SK-N-SH treated with all-trans-retinoic acid at 6 μM for 48 hours (cell line): ENCODE results near the gene MT1G.

ENCODE experiments used
- ATAC-seq: fragments of 200-7000 bp; cut with Tn5 transposase; 3 replicates; pipeline ENCODE4 v1.9.1; 2020; ENCODE audit warnings: mild to moderate bottlenecking, moderate library complexity
- ARNTL ChIP-seq: fragments of 450-650 bp; formaldehyde crosslinking; IDR thresholded peaks from 2 replicates; pipeline ENCODE4 v1.5.0; 2020; ENCODE audit warnings: low read depth, mild to moderate bottlenecking, moderate library complexity, borderline replicate concordance
- BACH2 ChIP-seq: fragments of 250-450 bp; sonication (Bioruptor Pico); IDR thresholded peaks from 2 replicates; pipeline ENCODE4 v1.9.0; 2021; ENCODE audit warnings: mild to moderate bottlenecking, borderline replicate concordance
- CREB5 ChIP-seq: fragments of 250-450 bp; sonication (Bioruptor Pico); IDR thresholded peaks from 2 replicates; pipeline ENCODE4 v1.5.1; 2020; ENCODE audit warnings: low read depth, mild to moderate bottlenecking, moderate library complexity
- CSDC2 ChIP-seq: fragments of 250-450 bp; sonication (Bioruptor Pico); IDR thresholded peaks from 2 replicates; pipeline ENCODE4 v1.5.0; 2020; ENCODE audit warnings: mild to moderate bottlenecking, moderate library complexity
- ESRRG ChIP-seq: fragments of 250-450 bp; sonication (Bioruptor Pico); IDR thresholded peaks from 2 replicates; pipeline ENCODE4 v1.6.1; 2021; ENCODE audit warnings: mild to moderate bottlenecking
- GLIS3 ChIP-seq: fragments of 250-450 bp; sonication (Bioruptor Pico); IDR thresholded peaks from 2 replicates; pipeline ENCODE4 v1.5.0; 2020; ENCODE audit warnings: mild to moderate bottlenecking, moderate library complexity
- ISL1 ChIP-seq: fragments of 250-450 bp; sonication (Bioruptor Pico); IDR thresholded peaks from 2 replicates; pipeline ENCODE4 v2.1.2; 2022; ENCODE audit warnings: mild to moderate bottlenecking, moderate library complexity
- OSR1 ChIP-seq: fragments of 250-450 bp; sonication (Bioruptor Pico); IDR thresholded peaks from 2 replicates; pipeline ENCODE4 v1.8.0; 2022; ENCODE audit warnings: moderate library complexity, mild to moderate bottlenecking, inconsistent platforms
- PATZ1 ChIP-seq: fragments of 250-450 bp; sonication (Bioruptor Pico); IDR thresholded peaks from 2 replicates; pipeline ENCODE4 v1.8.0; 2020; ENCODE audit warnings: mild to moderate bottlenecking, moderate library complexity, borderline replicate concordance
- POU6F1 ChIP-seq: fragments of 250-450 bp; sonication (Bioruptor Pico); IDR thresholded peaks from 2 replicates; pipeline ENCODE4 v1.8.0; 2021; ENCODE audit warnings: low read depth, mild to moderate bottlenecking, moderate library complexity, borderline replicate concordance
- PPARA ChIP-seq: fragments of 250-450 bp; sonication (Bioruptor Pico); IDR thresholded peaks from 2 replicates; pipeline ENCODE4 v1.5.0; 2020; ENCODE audit warnings: mild to moderate bottlenecking, borderline replicate concordance
- RARB ChIP-seq: fragments of 250-450 bp; sonication (Bioruptor Pico); IDR thresholded peaks from 2 replicates; pipeline ENCODE4 v1.8.0; 2021; ENCODE audit warnings: mild to moderate bottlenecking, moderate library complexity
- SNAI2 ChIP-seq: fragments of 250-450 bp; sonication (Bioruptor Pico); IDR thresholded peaks from 2 replicates; pipeline ENCODE4 v1.5.0; 2020; ENCODE audit warnings: mild to moderate bottlenecking, moderate library complexity
- TCF4 ChIP-seq: fragments of 250-450 bp; sonication (Bioruptor Pico); IDR thresholded peaks from 2 replicates; pipeline ENCODE4 v1.8.0; 2021; ENCODE audit warnings: mild to moderate bottlenecking, moderate library complexity, borderline replicate concordance
- TOX ChIP-seq: fragments of 250-450 bp; sonication (Bioruptor Pico); IDR thresholded peaks from 2 replicates; pipeline ENCODE4 v1.8.0; 2021; ENCODE audit warnings: mild to moderate bottlenecking, moderate library complexity, borderline replicate concordance
- TSHZ2 ChIP-seq: fragments of 250-450 bp; sonication (Bioruptor Pico); IDR thresholded peaks from 2 replicates; pipeline ENCODE4 v1.5.0; 2020; ENCODE audit warnings: mild to moderate bottlenecking, moderate library complexity
- ZC3H10 ChIP-seq: fragments of 250-450 bp; sonication (Bioruptor Pico); IDR thresholded peaks from 2 replicates; pipeline ENCODE4 v1.5.1; 2021; ENCODE audit warnings: mild to moderate bottlenecking, moderate library complexity
- ZFP3 ChIP-seq: fragments of 250-450 bp; sonication (Bioruptor Pico); IDR thresholded peaks from 2 replicates; pipeline ENCODE4 v1.5.0; 2020; ENCODE audit warnings: mild to moderate bottlenecking, moderate library complexity
- ZFP30 ChIP-seq: fragments of 450-650 bp; formaldehyde crosslinking; IDR thresholded peaks from 2 replicates; pipeline ENCODE4 v1.5.0; 2022; ENCODE audit warnings: mild to moderate bottlenecking, moderate library complexity
- ZNF565 ChIP-seq: fragments of 450-650 bp; formaldehyde crosslinking; conservative IDR thresholded peaks from 2 replicates; pipeline ENCODE4 v1.5.0; 2020; ENCODE audit warnings: low read depth, mild to moderate bottlenecking, moderate library complexity
- ZNF70 ChIP-seq: fragments of 450-650 bp; formaldehyde crosslinking; IDR thresholded peaks from 2 replicates; pipeline ENCODE4 v1.5.0; 2020; ENCODE audit warnings: mild to moderate bottlenecking, moderate library complexity
- ZNF8 ChIP-seq: fragments of 450-650 bp; formaldehyde crosslinking; IDR thresholded peaks from 2 replicates; pipeline ENCODE4 v1.5.0; 2020; ENCODE audit warnings: mild to moderate bottlenecking, moderate library complexity

The MT1G gene

GRCh38 chr16:56700195-56700594, 32.3 kb upstream of the MT1G start:
- TF ChIP-seq CSDC2 (no peak), PATZ1 (CRISPR knock-in tag) (no peak), ZC3H10 (no peak), ZNF70 (no peak), ZNF565 (CRISPR knock-in tag) (no peak), ESRRG (CRISPR knock-in tag) (no peak)
- ATAC-seq = no peak

GRCh38 chr16:56697456-56698155, 29.7 kb upstream of the MT1G start:
- no peak for ATAC-seq
- no peak for TF ChIP-seq GLIS3 (CRISPR knock-in tag)
- TF ChIP-seq PPARA = no peak
- TF ChIP-seq ZNF8 (CRISPR knock-in tag) = no peak
- TF ChIP-seq RARB (CRISPR knock-in tag) = no peak
- TF ChIP-seq ISL1 (CRISPR knock-in tag) = no peak
- TF ChIP-seq POU6F1 (CRISPR knock-in tag) = no peak
- TF ChIP-seq ARNTL (CRISPR knock-in tag) = no peak
- no peak for TF ChIP-seq CSDC2
- TF ChIP-seq ZFP30 (CRISPR knock-in tag) = no peak
- no peak for TF ChIP-seq PATZ1 (CRISPR knock-in tag)

GRCh38 chr16:56695246-56695645, 27.4 kb upstream of the MT1G start:
- no peak for TF ChIP-seq BACH2 (CRISPR knock-in tag)
- TF ChIP-seq PPARA = no peak
- no peak for ATAC-seq

- TF ChIP-seq ZFP3 (no peak), TSHZ2 (no peak), ZC3H10 (no peak), ESRRG (CRISPR knock-in tag) (no peak), OSR1 (CRISPR knock-in tag) (no peak), ISL1 (CRISPR knock-in tag) (no peak), PATZ1 (CRISPR knock-in tag) (no peak), CSDC2 (no peak), SNAI2 (CRISPR knock-in tag) (no peak), ZNF8 (CRISPR knock-in tag) (no peak), TCF4 (CRISPR knock-in tag) (no peak), RARB (CRISPR knock-in tag) (no peak), ZNF70 (no peak), ARNTL (CRISPR knock-in tag) (no peak), BACH2 (CRISPR knock-in tag) (no peak), GLIS3 (CRISPR knock-in tag) (no peak), CREB5 (no peak), TOX (CRISPR knock-in tag) (no peak)
- ATAC-seq = peak; percentile 85
These were observed 24.0 kb upstream of the MT1G start for GRCh38 chr16:56691885-56692284.
